Measurements from ENCODE around the gene PRR5L. TPM values are rescaled to one million over a fixed set of nuclear protein-coding genes. Genes with fewer than 3 reads are reported as not detected.

PRR5L gene
- total RNA-seq, 1 donor = 19.5 TPM

DNA sequence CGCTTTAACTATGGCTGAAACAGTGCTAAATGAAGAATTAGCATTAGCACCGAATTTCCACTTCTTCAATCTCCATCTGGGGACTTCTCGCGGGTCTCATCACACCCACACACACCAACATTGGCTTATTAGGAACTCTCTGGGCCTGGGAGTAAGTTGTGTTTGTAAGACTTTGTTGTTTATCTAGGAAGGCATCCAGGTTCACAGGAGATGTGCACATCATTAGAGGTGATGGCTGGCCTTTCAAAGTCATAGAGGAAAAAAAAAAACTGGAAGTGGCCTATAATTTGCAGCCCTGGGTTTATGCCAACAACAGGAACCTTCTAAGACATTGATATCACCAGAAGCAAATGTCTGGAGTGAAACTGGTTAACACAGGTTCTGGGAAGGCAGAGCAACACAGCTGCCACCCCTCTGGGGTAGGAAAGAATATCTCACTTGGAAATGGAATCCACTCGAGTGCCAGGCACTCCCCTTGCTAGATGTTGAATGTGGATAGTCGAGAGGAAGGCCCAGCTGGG, 129.5 kb downstream of the PRR5L start:
- Histone ChIP-seq H3K27me3 (ENCODE audit: insufficient read depth, low read length) (no peaks in the 10 kb centered on the region), H3K4me3 (ENCODE audit: low read length) (no peak overlapping the region), H3K9me3 (ENCODE audit: low read depth, low read length) (no peaks in the 10 kb centered on the region), H3K4me1 (ENCODE audit: insufficient read depth, low read length) (peaks cover 49% of the 10 kb centered on the region)

DNA sequence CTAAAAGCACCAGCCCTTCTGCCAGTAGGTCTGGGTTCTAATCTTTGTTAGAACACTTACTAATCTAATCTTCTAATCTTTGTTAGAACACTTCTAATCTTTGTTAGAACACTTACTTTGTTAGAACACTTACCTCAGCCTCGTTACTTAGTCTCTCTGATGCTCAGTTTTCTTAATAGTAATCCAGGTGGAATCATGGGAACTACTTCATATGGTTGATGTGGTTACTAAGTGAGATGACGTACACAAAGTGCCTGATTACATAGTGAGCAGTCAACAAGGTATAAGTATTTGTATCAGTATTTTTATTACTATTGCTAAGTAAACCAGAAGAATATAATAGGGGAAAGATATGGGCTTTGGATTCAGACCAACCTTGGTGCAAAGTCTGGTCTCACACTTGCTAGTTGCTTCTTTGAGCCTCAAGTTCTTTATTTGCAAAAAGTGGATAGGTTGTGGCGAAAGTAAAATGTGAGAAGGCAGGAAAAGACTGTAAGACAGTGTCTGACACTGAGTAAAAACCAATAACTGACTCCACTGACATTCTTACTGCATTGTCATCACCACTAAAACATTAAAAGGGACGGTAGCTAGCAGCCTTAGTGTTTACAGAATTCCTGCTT, 130.2 kb downstream of the PRR5L start:
- Histone ChIP-seq H3K4me1 (ENCODE audit: insufficient read depth, low read length) (peaks cover 42% of the 10 kb centered on the region), H3K9me3 (ENCODE audit: low read depth, low read length) (no peaks in the 10 kb centered on the region), H3K27me3 (ENCODE audit: insufficient read depth, low read length) (no peaks in the 10 kb centered on the region), H3K4me3 (ENCODE audit: low read length) (no peak overlapping the region)

DNA sequence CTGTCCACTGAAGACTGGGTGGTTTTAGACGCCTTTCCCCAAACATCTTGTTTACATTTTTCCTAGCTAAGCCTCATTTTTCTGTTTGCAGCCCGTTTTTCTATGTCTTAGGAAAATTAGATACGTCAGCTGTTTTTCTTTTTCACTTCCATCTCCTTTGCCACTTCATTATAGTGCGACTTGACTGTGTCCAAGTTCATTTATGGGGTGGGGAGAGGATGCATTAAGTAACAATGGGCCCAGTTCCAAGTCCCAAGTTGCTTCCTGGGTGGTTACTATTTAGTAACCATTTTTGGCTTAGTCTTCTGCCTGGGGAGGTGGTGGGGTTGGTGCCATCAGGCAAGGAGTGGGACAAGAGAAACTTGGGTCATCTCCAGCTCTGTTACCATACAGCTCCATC, 131.0 kb downstream of the PRR5L start:
- H3K9me3 ChIP-seq (ENCODE audit: low read depth, low read length) = no peaks in the 10 kb centered on the region
- H3K27me3 ChIP-seq (ENCODE audit: insufficient read depth, low read length) = no peaks in the 10 kb centered on the region
- no peak overlapping the region for H3K4me3 ChIP-seq (ENCODE audit: low read length)
- H3K4me1 ChIP-seq (ENCODE audit: insufficient read depth, low read length) = peaks cover 35% of the 10 kb centered on the region

DNA sequence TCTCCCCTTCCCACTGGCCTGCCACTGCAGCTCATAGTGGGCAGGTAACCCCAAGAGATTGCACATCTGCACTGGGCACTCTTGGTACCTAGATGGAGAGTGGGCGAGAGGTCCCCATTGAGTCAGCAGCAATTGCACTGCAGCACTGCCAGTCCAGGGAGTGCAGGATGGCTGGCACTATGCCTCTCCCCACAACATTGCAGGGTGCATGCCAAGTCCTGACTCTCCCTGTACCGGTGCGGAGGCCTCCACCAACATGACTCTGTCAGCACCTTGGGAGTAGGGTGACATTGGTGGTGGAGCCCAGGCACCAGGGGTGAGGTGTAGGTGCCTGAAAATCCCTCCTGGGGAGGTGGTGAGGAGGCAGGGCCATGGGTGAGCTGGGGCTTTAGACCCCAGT, 131.8 kb downstream of the PRR5L start:
- Histone ChIP-seq H3K4me3 (ENCODE audit: low read length) (no peak overlapping the region), H3K27me3 (ENCODE audit: insufficient read depth, low read length) (no peaks in the 10 kb centered on the region), H3K9me3 (ENCODE audit: low read depth, low read length) (no peaks in the 10 kb centered on the region), H3K4me1 (ENCODE audit: insufficient read depth, low read length) (peaks cover 28% of the 10 kb centered on the region)

GRCh38 chr11:36431429-36432092, 135.5 kb downstream of the PRR5L start:
- no peak overlapping the region for H3K4me3 ChIP-seq (ENCODE audit: low read length)
- H3K27me3 ChIP-seq (ENCODE audit: insufficient read depth, low read length) = no peaks in the 10 kb centered on the region
- no peaks in the 10 kb centered on the region for H3K9me3 ChIP-seq (ENCODE audit: low read depth, low read length)
- H3K4me1 ChIP-seq (ENCODE audit: insufficient read depth, low read length) = peaks cover 13% of the 10 kb centered on the region

DNA sequence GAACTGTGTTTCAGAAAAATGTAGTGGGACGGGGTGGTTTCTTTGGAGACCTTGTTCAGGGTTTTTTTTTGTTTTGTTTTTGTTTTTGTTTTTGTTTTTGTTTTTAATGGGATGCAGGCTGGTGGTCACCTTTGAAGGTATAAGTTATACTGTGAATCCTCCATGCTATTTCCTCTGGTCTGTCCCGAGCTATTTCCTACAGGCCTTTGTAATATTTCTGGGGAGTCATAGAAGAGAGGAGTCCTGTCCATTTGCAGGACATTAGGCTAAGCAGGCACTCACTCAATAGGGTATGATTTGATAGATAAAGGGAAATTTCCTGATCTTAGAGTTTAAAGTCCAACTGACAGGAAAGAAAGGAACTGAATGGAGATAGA, 136.0 kb downstream of the PRR5L start:
- H3K27me3 ChIP-seq (ENCODE audit: insufficient read depth, low read length) = no peaks in the 10 kb centered on the region
- H3K9me3 ChIP-seq (ENCODE audit: low read depth, low read length) = no peaks in the 10 kb centered on the region
- peaks cover 8% of the 10 kb centered on the region for H3K4me1 ChIP-seq (ENCODE audit: insufficient read depth, low read length)
- no peak overlapping the region for H3K4me3 ChIP-seq (ENCODE audit: low read length)

- no peak overlapping the region for H3K4me3 ChIP-seq (ENCODE audit: low read length)
- H3K9me3 ChIP-seq (ENCODE audit: low read depth, low read length) = no peaks in the 10 kb centered on the region
- no peaks in the 10 kb centered on the region for H3K27me3 ChIP-seq (ENCODE audit: insufficient read depth, low read length)
- H3K4me1 ChIP-seq (ENCODE audit: insufficient read depth, low read length) = peaks cover 2% of the 10 kb centered on the region
Measured at GRCh38 chr11:36432738-36433137, 136.7 kb downstream of the PRR5L start.

DNA sequence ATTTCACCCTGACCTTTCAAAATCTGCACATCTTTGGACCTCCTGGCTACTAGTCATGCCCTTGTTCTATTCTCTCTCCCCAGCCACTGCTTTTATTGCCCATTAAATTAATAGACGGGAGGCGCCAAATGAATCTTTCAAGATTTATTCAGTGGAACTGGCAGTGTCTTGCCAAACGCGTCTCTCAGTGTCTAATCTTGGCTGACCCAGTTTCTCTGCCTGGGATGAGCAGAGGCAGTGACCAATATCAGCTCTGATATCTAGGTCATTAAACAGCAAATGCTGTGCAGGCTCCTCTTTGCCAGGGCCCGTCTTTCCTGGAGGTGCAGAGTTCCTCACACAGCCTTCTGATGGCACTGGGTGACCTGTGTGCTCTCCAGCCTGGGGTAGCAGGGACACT, 140.0 kb downstream of the PRR5L start:
- Histone ChIP-seq H3K4me3 (ENCODE audit: low read length) (no peak overlapping the region), H3K4me1 (ENCODE audit: insufficient read depth, low read length) (no peaks in the 10 kb centered on the region), H3K27me3 (ENCODE audit: insufficient read depth, low read length) (no peaks in the 10 kb centered on the region), H3K9me3 (ENCODE audit: low read depth, low read length) (no peaks in the 10 kb centered on the region)

GRCh38 chr11:36436589-36436988, 140.5 kb downstream of the PRR5L start:
- H3K27me3 ChIP-seq (ENCODE audit: insufficient read depth, low read length) = no peaks in the 10 kb centered on the region
- H3K4me1 ChIP-seq (ENCODE audit: insufficient read depth, low read length) = no peaks in the 10 kb centered on the region
- H3K4me3 ChIP-seq (ENCODE audit: low read length) = no peak overlapping the region
- no peaks in the 10 kb centered on the region for H3K9me3 ChIP-seq (ENCODE audit: low read depth, low read length)

GRCh38 chr11:36437413-36437812, 141.3 kb downstream of the PRR5L start:
- Histone ChIP-seq H3K27me3 (ENCODE audit: insufficient read depth, low read length) (no peaks in the 10 kb centered on the region), H3K9me3 (ENCODE audit: low read depth, low read length) (no peaks in the 10 kb centered on the region), H3K4me3 (ENCODE audit: low read length) (no peak overlapping the region), H3K4me1 (ENCODE audit: insufficient read depth, low read length) (no peaks in the 10 kb centered on the region)

DNA sequence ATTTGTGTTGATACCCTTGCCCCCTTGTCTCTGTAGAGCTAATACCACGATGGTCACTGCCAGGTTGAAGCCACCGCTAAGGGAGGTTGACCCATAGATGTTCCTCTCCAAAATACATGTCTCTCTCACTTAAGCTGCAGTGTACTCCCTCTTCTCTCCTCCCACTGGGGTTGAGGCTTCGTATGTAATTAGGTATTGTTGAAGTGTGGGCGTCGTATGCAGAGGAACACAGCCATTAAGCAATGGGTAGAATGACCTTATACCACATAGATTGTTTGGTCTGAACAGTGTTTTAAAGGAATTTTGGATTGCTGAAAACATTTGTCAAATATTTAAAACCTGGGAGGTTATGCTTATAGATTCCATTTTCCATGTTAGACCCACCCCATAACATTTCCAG, 142.0 kb downstream of the PRR5L start:
- H3K9me3 ChIP-seq (ENCODE audit: low read depth, low read length) = no peaks in the 10 kb centered on the region
- no peaks in the 10 kb centered on the region for H3K27me3 ChIP-seq (ENCODE audit: insufficient read depth, low read length)
- no peaks in the 10 kb centered on the region for H3K4me1 ChIP-seq (ENCODE audit: insufficient read depth, low read length)
- H3K4me3 ChIP-seq (ENCODE audit: low read length) = no peak overlapping the region

DNA sequence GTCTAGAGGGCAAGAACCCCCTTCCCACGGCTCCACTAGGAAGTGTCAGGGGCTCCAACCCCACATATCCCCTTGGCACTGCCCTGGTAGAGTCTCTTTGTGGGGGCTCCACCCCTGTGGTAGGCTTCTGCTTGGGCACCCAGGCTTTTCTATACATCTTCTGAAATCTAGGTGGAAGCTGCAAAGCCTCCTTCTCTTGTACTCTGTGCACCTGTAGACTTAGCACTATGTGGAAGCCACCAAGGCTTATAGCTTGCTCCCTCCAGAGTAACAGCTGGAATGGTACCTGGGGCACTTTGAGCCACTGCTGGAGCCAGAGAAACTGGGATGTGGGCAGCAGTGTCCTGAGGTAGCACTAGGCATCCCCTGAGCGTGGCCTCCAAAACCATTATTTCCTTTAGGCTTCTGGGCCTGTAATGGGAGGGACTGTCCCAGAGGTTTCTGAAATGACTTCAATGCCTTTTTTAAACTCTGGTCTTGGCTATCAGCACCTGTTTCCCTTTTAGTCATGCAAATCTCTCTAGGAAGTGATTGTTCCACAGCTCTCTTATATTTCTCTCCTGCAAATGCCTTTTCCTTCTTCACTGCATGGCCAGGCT, 145.6 kb downstream of the PRR5L start:
- Histone ChIP-seq H3K4me3 (ENCODE audit: low read length) (no peak overlapping the region), H3K27me3 (ENCODE audit: insufficient read depth, low read length) (no peaks in the 10 kb centered on the region), H3K9me3 (ENCODE audit: low read depth, low read length) (no peaks in the 10 kb centered on the region), H3K4me1 (ENCODE audit: insufficient read depth, low read length) (peaks cover 5% of the 10 kb centered on the region)

DNA sequence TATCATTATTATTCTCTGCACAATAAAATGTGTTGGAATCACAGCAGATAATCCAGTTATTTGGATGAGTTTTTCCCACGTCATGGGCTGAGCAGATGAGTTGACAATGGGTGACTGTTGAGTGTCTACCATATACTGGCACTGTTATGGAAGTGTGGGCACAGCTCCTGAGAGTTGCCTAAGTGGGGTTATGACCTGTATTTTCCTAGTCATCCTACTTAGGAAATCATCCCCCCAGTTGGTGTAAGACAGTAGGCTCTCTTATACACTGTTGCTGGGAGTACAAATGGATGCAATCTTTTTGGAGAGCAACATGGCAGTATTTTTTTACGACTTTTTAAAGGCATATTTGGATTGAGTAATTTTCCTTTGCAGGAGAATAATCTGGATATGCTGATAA, 147.6 kb downstream of the PRR5L start:
- H3K4me3 ChIP-seq (ENCODE audit: low read length) = no peak overlapping the region
- H3K9me3 ChIP-seq (ENCODE audit: low read depth, low read length) = no peaks in the 10 kb centered on the region
- H3K4me1 ChIP-seq (ENCODE audit: insufficient read depth, low read length) = peaks cover 5% of the 10 kb centered on the region
- H3K27me3 ChIP-seq (ENCODE audit: insufficient read depth, low read length) = no peaks in the 10 kb centered on the region

DNA sequence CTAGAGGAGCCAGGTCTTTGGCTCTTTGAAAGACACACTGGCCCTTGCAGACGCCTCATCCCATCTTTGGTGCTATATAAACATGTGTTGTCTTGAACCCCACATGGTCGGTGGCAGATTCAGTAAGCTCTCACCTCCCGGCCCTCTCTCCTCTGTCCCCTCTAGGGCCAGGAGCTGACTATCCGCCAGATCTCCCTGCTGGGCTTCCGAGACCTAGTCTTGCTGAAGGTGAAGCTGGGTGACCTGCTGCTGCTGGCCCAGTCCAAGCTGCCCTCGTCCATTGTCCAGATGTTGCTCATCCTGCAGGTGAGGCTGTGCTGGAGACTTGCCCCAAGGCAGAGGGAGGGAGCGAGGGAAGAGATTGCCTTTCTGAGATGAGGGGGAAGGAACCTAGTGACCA, 150.0 kb downstream of the PRR5L start:
- H3K9me3 ChIP-seq (ENCODE audit: low read depth, low read length) = no peaks in the 10 kb centered on the region
- H3K4me1 ChIP-seq (ENCODE audit: insufficient read depth, low read length) = peaks cover 24% of the 10 kb centered on the region
- no peak overlapping the region for H3K4me3 ChIP-seq (ENCODE audit: low read length)
- no peaks in the 10 kb centered on the region for H3K27me3 ChIP-seq (ENCODE audit: insufficient read depth, low read length)

- no peak overlapping the region for H3K4me3 ChIP-seq (ENCODE audit: low read length)
- H3K4me1 ChIP-seq (ENCODE audit: insufficient read depth, low read length) = peaks cover 37% of the 10 kb centered on the region
- no peaks in the 10 kb centered on the region for H3K27me3 ChIP-seq (ENCODE audit: insufficient read depth, low read length)
- H3K9me3 ChIP-seq (ENCODE audit: low read depth, low read length) = no peaks in the 10 kb centered on the region
Measured at GRCh38 chr11:36447514-36447913, 151.4 kb downstream of the PRR5L start.

GRCh38 chr11:36447947-36448346, 151.9 kb downstream of the PRR5L start:
- Histone ChIP-seq H3K4me3 (ENCODE audit: low read length) (no peak overlapping the region), H3K27me3 (ENCODE audit: insufficient read depth, low read length) (no peaks in the 10 kb centered on the region), H3K9me3 (ENCODE audit: low read depth, low read length) (no peaks in the 10 kb centered on the region), H3K4me1 (ENCODE audit: insufficient read depth, low read length) (peaks cover 42% of the 10 kb centered on the region)

Data from mononuclear cell (primary cell).